ENCODE data around the gene BST2.
"Not testable (repeated sequence)": the region's sequence is repeated elsewhere in the genome, so short reads cannot be mapped to it uniquely, and the experiment has no call there.

The BST2 gene

GRCh38 chr19:17389957-17390664, 15.3 kb downstream of the BST2 start:
- DNase-seq (ENCODE audit: low spot score), result peak; percentile 16

GRCh38 chr19:17389288-17389687, 16.1 kb downstream of the BST2 start:
- DNase-seq (ENCODE audit: low spot score), result no peak

- DNase-seq (ENCODE audit: low spot score), result peak; percentile 85
These were observed 19.4 kb downstream of the BST2 start for GRCh38 chr19:17385878-17386611.

- DNase-seq (ENCODE audit: low spot score), result no peak
These were observed 24.8 kb downstream of the BST2 start for GRCh38 chr19:17380426-17381138.

- DNase-seq (ENCODE audit: low spot score), result no peak
These were observed 26.2 kb downstream of the BST2 start for GRCh38 chr19:17379221-17379631.

GRCh38 chr19:17378271-17378670, 27.2 kb downstream of the BST2 start:
- no peak for DNase-seq (ENCODE audit: low spot score)

- DNase-seq (ENCODE audit: low spot score), result no peak
These were observed 28.4 kb downstream of the BST2 start, which contains the start of gene PLVAP for GRCh38 chr19:17376935-17377600. TSS of gene PLVAP (minus strand) at chr19:17377342. CDS start at chr19:17377288, 54 bp downstream.

- no peak for DNase-seq (ENCODE audit: low spot score)
These were observed 35.3 kb downstream of the BST2 start for GRCh38 chr19:17370026-17370587.

GRCh38 chr19:17365361-17365760, 40.1 kb downstream of the BST2 start:
- DNase-seq (ENCODE audit: low spot score), result no peak

- DNase-seq (ENCODE audit: low spot score), result not testable (repeated sequence)
These were observed 41.4 kb downstream of the BST2 start for GRCh38 chr19:17363852-17364605.

GRCh38 chr19:17359905-17360800, 45.3 kb downstream of the BST2 start:
- no peak for DNase-seq (ENCODE audit: low spot score)

- DNase-seq (ENCODE audit: low spot score), result no peak
These were observed 47.0 kb downstream of the BST2 start for GRCh38 chr19:17358395-17358794.

GRCh38 chr19:17357724-17358123, 47.7 kb downstream of the BST2 start:
- DNase-seq (ENCODE audit: low spot score), result no peak

GRCh38 chr19:17357078-17357666, 48.3 kb downstream of the BST2 start:
- DNase-seq (ENCODE audit: low spot score), result no peak

GRCh38 chr19:17353386-17353785, 52.0 kb downstream of the BST2 start:
- DNase-seq (ENCODE audit: low spot score), result no peak

Measured in GM03348 (cell line).